SH-SY5Y (cell line): ENCODE results near the gene C21orf91.

Source experiments
- GATA2 ChIP-seq: IDR thresholded peaks from 2 replicates; pipeline ENCODE4 v1.6.1; 2011; ENCODE audit warnings: mild to moderate bottlenecking, low read depth, low read length
- GATA3 ChIP-seq: IDR thresholded peaks from 2 replicates; pipeline ENCODE4 v1.6.1; 2011; ENCODE audit warnings: low read depth, mild to moderate bottlenecking, low read length, moderate library complexity

GRCh38 chr21:17789656-17790055, 29.5 kb downstream of the C21orf91 start:
- TF ChIP-seq GATA2 (no peak), GATA3 (no peak)
